ENCODE measurements around the gene CCBE1.

CCBE1 gene

DNA sequence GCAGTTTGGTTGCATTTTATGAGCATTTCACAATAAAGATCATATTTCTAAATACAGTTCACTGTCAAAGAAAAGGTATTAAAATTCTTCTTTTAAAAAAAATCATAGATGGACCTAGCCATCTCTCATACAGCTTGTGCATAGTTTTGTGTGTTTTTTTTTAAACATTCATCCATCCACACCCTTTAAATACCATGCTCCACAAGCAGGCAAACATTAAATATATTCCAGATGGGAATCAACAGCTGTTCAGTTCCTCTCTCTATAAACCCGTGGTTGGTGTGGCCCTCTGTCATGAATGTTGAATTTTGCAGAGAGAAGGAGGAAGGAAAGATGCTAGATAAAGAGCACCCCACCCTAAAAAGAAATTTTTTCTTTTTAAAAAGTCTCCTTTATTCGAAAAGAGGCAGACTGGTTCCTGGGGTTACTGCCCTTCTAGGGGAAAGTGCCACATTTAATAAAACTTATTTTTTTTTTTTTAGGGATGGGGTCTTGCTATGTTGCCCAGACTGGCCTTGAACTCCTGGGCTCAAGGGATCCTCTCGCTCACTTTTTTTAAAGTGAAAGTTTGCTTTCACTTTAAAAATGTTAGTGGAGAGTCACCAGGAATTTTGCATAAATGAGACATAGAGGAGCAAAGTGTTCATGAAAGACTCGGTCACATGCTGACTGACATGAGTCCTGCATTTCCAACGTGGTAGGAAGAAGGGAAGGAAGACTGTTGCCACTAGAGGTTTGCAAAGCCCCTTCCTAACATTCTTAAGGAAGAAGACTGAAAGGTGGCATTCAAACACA is 264.2 kb downstream of the CCBE1 start:
- TF ChIP-seq JUND (IDR thresholded peaks at IDR 0.05; ENCODE audit: low read depth) = no peak
- no peak for DNase-seq (ENCODE audit: low read depth in 1 of 2, low spot score in 1 of 2)
- in situ Hi-C loops (cut with HindIII; ENCODE audit: low pct_unique_long_range_greater_than_20kb, low sequenced_read_pairs) = no loop called here

DNA sequence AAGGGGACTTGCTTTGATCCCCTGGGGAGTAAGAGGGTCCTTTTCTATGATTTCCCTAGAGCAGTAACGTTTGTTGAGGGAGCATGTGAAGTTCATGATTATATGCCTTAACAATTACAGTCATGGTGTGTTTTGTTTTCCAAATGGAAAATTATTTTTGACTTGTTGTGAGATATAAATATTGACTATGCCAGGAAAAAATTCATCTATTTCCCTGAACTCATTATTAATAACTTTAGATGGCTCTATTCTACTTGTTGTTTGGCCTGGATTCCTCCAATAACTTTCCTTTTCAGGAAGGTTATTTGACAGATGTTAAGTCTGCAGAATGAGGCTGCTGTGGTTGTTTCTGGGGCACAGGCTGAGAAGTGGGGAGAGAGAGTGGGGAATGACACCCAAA is 266.1 kb downstream of the CCBE1 start:
- in situ Hi-C loops (cut with HindIII; ENCODE audit: low pct_unique_long_range_greater_than_20kb, low sequenced_read_pairs) = no loop called here
- DNase-seq (ENCODE audit: low read depth in 1 of 2, low spot score in 1 of 2) = no peak
- TF ChIP-seq JUND (IDR thresholded peaks at IDR 0.05; ENCODE audit: low read depth) = no peak

GRCh38 chr18:59429608-59430007 is 267.6 kb downstream of the CCBE1 start:
- no peak for DNase-seq (ENCODE audit: low read depth in 1 of 2, low spot score in 1 of 2)
- no peak for TF ChIP-seq JUND (IDR thresholded peaks at IDR 0.05; ENCODE audit: low read depth)
- in situ Hi-C loops (cut with HindIII; ENCODE audit: low pct_unique_long_range_greater_than_20kb, low sequenced_read_pairs) = no loop called here

GRCh38 chr18:59428018-59428417 is 269.2 kb downstream of the CCBE1 start:
- DNase-seq (ENCODE audit: low read depth in 1 of 2, low spot score in 1 of 2) = no peak
- TF ChIP-seq JUND (IDR thresholded peaks at IDR 0.05; ENCODE audit: low read depth) = no peak
- in situ Hi-C loops (cut with HindIII; ENCODE audit: low pct_unique_long_range_greater_than_20kb, low sequenced_read_pairs) = no loop called here

- no peak for TF ChIP-seq JUND (IDR thresholded peaks at IDR 0.05; ENCODE audit: low read depth)
- no peak for DNase-seq (ENCODE audit: low read depth in 1 of 2, low spot score in 1 of 2)
- in situ Hi-C loops (cut with HindIII; ENCODE audit: low pct_unique_long_range_greater_than_20kb, low sequenced_read_pairs) = no loop called here
Observed at GRCh38 chr18:59426855-59427254, 270.4 kb downstream of the CCBE1 start.

DNA sequence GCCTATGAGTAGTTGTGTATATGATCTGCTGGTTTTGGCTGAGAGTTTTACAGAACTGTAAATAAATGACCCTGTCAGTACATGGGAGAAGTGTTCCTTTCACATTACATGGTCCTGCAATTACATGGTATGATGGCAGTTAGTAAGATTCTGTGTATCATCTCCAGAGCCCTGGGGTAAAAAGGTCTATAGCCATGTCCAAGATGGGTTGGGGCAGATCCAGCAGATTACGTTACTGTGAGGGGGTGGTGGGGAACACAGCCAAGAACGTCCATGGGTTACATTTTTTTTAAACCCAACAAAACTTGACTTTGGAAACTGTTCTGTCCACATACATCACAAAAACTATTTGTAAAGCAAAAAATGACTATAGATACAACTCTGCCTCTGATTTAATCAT is 274.0 kb downstream of the CCBE1 start:
- in situ Hi-C loops (cut with HindIII; ENCODE audit: low pct_unique_long_range_greater_than_20kb, low sequenced_read_pairs) = no loop called here
- no peak for DNase-seq (ENCODE audit: low read depth in 1 of 2, low spot score in 1 of 2)
- no peak for TF ChIP-seq JUND (IDR thresholded peaks at IDR 0.05; ENCODE audit: low read depth)

DNA sequence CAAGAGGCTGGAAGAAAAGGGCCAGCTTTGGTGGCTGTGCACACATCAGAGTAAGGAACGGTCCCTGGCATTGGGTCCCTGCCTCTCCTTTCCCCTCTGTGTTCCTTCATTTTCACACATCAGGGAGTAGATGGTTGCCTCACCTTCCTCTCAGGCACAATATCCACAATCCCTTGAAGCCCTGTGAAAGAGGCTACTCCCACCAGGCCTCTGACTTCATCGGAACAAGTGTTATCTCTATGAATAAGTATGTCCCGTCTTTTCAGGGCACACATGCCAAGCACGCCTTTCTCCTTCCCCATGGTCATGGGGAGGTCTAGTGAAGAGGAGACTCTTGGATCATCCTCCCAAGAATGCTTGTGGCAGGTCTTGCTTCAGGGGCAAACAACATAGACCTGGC is 277.0 kb downstream of the CCBE1 start:
- no peak for DNase-seq (ENCODE audit: low read depth in 1 of 2, low spot score in 1 of 2)
- TF ChIP-seq JUND (IDR thresholded peaks at IDR 0.05; ENCODE audit: low read depth) = no peak
- in situ Hi-C loops (cut with HindIII; ENCODE audit: low pct_unique_long_range_greater_than_20kb, low sequenced_read_pairs) = no loop called here

GRCh38 chr18:59419386-59419785 is 277.8 kb downstream of the CCBE1 start:
- DNase-seq (ENCODE audit: low read depth in 1 of 2, low spot score in 1 of 2) = no peak
- no peak for TF ChIP-seq JUND (IDR thresholded peaks at IDR 0.05; ENCODE audit: low read depth)
- in situ Hi-C loops (cut with HindIII; ENCODE audit: low pct_unique_long_range_greater_than_20kb, low sequenced_read_pairs) = no loop called here

DNA sequence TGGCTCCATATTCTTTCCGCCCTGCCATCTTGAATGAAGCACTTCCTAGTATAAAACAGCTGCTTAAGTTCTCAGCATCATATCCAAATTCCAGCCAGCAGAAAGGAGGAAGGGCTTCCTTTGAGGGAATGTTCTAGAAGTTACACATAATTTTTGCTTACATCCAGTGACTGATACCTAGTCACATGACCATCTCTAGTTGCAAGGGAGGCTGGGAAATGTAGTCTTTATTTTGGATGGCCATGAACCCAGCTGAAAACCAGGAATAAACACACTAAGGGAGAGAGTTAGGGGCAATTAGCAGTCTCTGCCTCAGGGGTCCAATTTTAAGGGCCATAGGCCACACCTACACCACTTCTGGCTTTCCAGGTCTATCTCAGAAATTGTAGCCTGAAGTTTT is 280.4 kb downstream of the CCBE1 start:
- TF ChIP-seq JUND (IDR thresholded peaks at IDR 0.05; ENCODE audit: low read depth) = no peak
- in situ Hi-C loops (cut with HindIII; ENCODE audit: low pct_unique_long_range_greater_than_20kb, low sequenced_read_pairs) = no loop called here
- peak in 1 of 2 experiments; percentile 8 for DNase-seq (ENCODE audit: low read depth in 1 of 2, low spot score in 1 of 2)

DNA sequence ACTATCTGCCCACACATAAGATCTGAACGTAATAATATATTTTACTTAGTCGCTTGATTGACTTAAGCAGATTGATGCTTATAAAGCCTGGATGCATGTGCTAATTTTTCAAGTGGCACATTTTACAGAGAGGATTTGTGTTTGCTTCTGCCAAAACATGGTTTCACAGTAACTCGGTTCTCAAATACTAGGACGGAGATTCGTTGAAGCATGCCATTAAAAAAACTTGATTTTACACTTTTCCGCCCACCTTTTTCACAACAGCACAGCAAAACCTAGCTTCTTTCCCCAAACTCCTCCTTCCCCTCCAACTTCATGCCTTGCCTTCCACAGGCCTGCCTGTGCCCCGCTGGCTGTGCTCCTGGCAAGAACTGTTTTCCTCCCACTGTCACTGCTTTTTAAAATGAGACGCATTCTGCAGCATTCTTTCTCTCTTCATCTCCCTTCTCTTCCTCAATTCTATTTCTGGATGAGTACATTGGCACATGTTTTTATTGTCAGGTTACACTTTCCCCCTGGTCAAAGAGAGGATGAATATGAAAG is 283.0 kb downstream of the CCBE1 start:
- no peak for DNase-seq (ENCODE audit: low read depth in 1 of 2, low spot score in 1 of 2)
- in situ Hi-C loops (cut with HindIII; ENCODE audit: low pct_unique_long_range_greater_than_20kb, low sequenced_read_pairs) = no loop called here
- TF ChIP-seq JUND (IDR thresholded peaks at IDR 0.05; ENCODE audit: low read depth) = no peak

DNA sequence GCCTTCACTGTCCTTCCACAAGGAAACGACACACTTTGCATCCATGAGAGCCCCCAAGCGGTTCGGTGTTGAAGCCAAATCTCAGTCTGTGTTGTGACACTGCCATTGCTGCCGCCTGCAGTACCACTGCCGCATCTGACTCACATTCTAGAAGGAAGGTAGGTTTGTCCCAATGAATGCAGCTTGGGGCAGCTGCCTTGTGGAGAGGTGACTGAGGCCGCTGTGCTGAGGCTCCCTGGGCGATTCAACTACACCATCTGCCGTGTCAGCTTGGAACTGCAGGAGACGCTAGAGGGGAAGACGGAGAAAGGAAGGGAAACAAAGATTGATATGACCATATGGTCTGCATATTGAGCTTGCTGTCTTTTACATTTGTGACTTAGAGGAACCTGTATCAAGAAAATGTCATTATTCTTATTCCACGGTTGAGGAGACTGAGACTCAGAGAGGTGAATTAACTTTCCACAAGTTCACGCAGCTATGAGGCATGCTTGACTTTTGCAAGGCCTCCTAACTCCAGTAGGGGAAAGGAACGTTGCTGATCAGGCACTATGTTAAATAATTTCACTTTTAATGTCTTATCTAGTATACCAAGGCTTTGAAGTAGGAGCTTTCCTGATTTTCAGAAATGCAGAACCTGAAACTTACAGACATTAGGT is 294.7 kb downstream of the CCBE1 start:
- in situ Hi-C loops (cut with HindIII; ENCODE audit: low pct_unique_long_range_greater_than_20kb, low sequenced_read_pairs) = no loop called here
- no peak for TF ChIP-seq JUND (IDR thresholded peaks at IDR 0.05; ENCODE audit: low read depth)
- peak; percentile 79 to 95 for DNase-seq (ENCODE audit: low read depth in 1 of 2, low spot score in 1 of 2)

DNA sequence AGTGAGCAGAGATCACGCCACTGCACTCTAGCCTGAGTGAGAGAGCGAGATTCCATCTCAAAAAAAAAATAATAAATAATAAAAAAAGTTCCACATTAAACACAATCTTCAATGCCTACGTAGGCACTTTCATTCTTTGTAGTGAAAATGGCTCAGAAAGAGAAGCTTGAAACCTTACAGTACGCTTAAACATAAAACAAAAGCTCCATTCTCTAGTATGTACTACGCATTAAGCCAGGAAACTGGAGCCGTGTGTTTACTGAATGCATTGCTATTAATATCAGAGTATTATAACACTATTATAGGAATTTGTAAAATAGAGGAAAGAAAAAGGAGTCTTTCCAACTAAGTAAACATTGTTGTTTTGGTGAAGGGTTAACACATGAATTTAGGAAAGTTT is 296.8 kb downstream of the CCBE1 start:
- no peak for DNase-seq (ENCODE audit: low read depth in 1 of 2, low spot score in 1 of 2)
- no peak for TF ChIP-seq JUND (IDR thresholded peaks at IDR 0.05; ENCODE audit: low read depth)

More for the DNA sequence above, 296.8 kb downstream of the CCBE1 start:
- in situ Hi-C loops (cut with HindIII; ENCODE audit: low pct_unique_long_range_greater_than_20kb, low sequenced_read_pairs) = no loop called here

Measured in T47D (cell line).